A549 (cell line): ENCODE results near the gene RAB3IL1. TPM values are rescaled to one million over a fixed set of nuclear protein-coding genes. Genes with fewer than 3 reads are reported as not detected.

Source experiments
- ATAC-seq, 2 experiments: fragments of 200-7000 bp in 1 of 2; fragments of >200 bp in 1 of 2; cut with Nextera tagmentation in 1 of 2; cut with Tn5 transposase in 1 of 2; 3 replicates each; pipeline versions ENCODE4 v1.8.0 to v1.9.1; 2018 to 2020; ENCODE audit warnings: mild to moderate bottlenecking in 1 of 2, moderate library complexity in 1 of 2
- CTCF ChIA-PET: fragments of 300-600 bp; sonication (Branson Sonifier 250); formaldehyde crosslinking; extraction: SDS; loops from one replicate; lab custom pipeline; 2021; ENCODE audit warnings: antibody characterized with exemption, inconsistent platforms; lab: Yijun Ruan, JAX
- POLR2A ChIA-PET: fragments of 350-600 bp; formaldehyde crosslinking; extraction: SDS; loops from one replicate; lab custom pipeline; 2021; ENCODE audit warnings: antibody characterized with exemption, inconsistent platforms; lab: Yijun Ruan, JAX
- DNase-seq, 2 experiments: peaks; one replicate each; pipeline versions ENCODE4 v3.0.0 to v3.0.0-alpha.2; 2011 to 2016; ENCODE audit warnings: low read depth in 1 of 2, low spot score in 1 of 2
- FAIRE-seq: peaks from 2 replicates; lab custom pipeline; 2011; peaks lifted over from hg19 to GRCh38; lab: Jason Lieb, UNC
- H3K27ac ChIP-seq, 2 experiments: fragments of >200 bp; sonication (Bioruptor Twin); formaldehyde crosslinking; 3 replicates each; pipeline ENCODE4 v1.5.1; 2016 to 2017
- H3K4me1 ChIP-seq: fragments of >200 bp; sonication (Bioruptor Twin); formaldehyde crosslinking; 3 replicates; pipeline ENCODE4 v1.6.1; 2016
- H3K4me2 ChIP-seq: fragments of >200 bp; sonication (Bioruptor Twin); formaldehyde crosslinking; 3 replicates; pipeline ENCODE4 v1.6.1; 2016
- H3K4me3 ChIP-seq: fragments of >200 bp; sonication (Bioruptor Twin); formaldehyde crosslinking; 3 replicates; pipeline ENCODE4 v1.5.1; 2016
- H3K9me3 ChIP-seq: fragments of >200 bp; sonication (Bioruptor Twin); formaldehyde crosslinking; 3 replicates; pipeline ENCODE4 v1.6.1; 2016
- CEBPB ChIP-seq, 2 experiments: fragments of >200 bp in 1 of 2; sonication (Bioruptor Twin) in 1 of 2; formaldehyde crosslinking in 1 of 2; IDR thresholded peaks; 2 replicates each; pipeline ENCODE4 v1.6.1; 2012 to 2016
- CHD2 ChIP-seq: fragments of 150-350 bp; IDR thresholded peaks from 2 replicates; pipeline ENCODE4 v1.6.1; 2014; ENCODE audit warnings: low read length; ENCODE audit not compliant: partially characterized antibody
- EHF ChIP-seq: fragments of 250-450 bp; sonication (Bioruptor Pico); IDR thresholded peaks from 2 replicates; pipeline ENCODE4 v1.5.0; 2020; ENCODE audit warnings: mild to moderate bottlenecking
- FOSL2 ChIP-seq, 2 experiments: fragments of 450-650 bp in 1 of 2; fragments of >200 bp in 1 of 2; sonication (Bioruptor Twin) in 1 of 2; formaldehyde crosslinking; IDR thresholded peaks; 2 replicates each; pipeline versions ENCODE4 v1.5.0 to v1.6.1; 2016 to 2020; ENCODE audit warnings: mild to moderate bottlenecking in 1 of 2, moderate library complexity in 1 of 2
- GATA3 ChIP-seq: IDR thresholded peaks from 2 replicates; pipeline ENCODE4 v1.6.1; 2012; ENCODE audit warnings: borderline replicate concordance
- HDAC2 ChIP-seq: fragments of 200-600 bp; sonication (generic); IDR thresholded peaks from 2 replicates; pipeline ENCODE4 v1.6.1; 2016
- JUN ChIP-seq, 2 experiments: fragments of >200 bp; sonication (Bioruptor Twin); formaldehyde crosslinking; IDR thresholded peaks; 2 replicates in 1 of 2; 3 replicates in 1 of 2; pipeline ENCODE4 v1.6.1; 2016 to 2017
- KDM5A ChIP-seq: fragments of 200-600 bp; sonication (generic); IDR thresholded peaks from 2 replicates; pipeline ENCODE4 v1.6.1; 2016; ENCODE audit warnings: antibody characterized with exemption, mild to moderate bottlenecking
- MAFK ChIP-seq: fragments of 450-650 bp; IDR thresholded peaks from 2 replicates; pipeline ENCODE4 v1.6.1; 2014; ENCODE audit not compliant: partially characterized antibody
- MAZ ChIP-seq: fragments of 150-350 bp; IDR thresholded peaks from 2 replicates; pipeline ENCODE4 v1.6.1; 2014; ENCODE audit warnings: antibody characterized with exemption, low read depth, low read length, borderline replicate concordance
- NFE2L2 ChIP-seq: fragments of 150-350 bp; conservative IDR thresholded peaks from 2 replicates; pipeline ENCODE4 v1.6.1; 2014; ENCODE audit warnings: low read length
- NPAS2 ChIP-seq: fragments of 250-450 bp; sonication (Bioruptor Pico); IDR thresholded peaks from 2 replicates; pipeline ENCODE4 v1.8.0; 2022; ENCODE audit warnings: mild to moderate bottlenecking, moderate library complexity, borderline replicate concordance
- NR3C1 ChIP-seq: fragments of >200 bp; sonication (Bioruptor Twin); formaldehyde crosslinking; IDR thresholded peaks from 3 replicates; pipeline ENCODE4 v1.6.1; 2017
- RARB ChIP-seq: fragments of 250-450 bp; sonication (Bioruptor Pico); IDR thresholded peaks from 2 replicates; pipeline ENCODE4 v1.8.0; 2021; ENCODE audit warnings: mild to moderate bottlenecking, moderate library complexity
- SREBF2 ChIP-seq: fragments of 450-650 bp; IDR thresholded peaks from 2 replicates; pipeline ENCODE4 v1.6.1; 2014; ENCODE audit warnings: mild to moderate bottlenecking, moderate library complexity
- TP53 ChIP-seq: fragments of 250-450 bp; sonication (Bioruptor Pico); IDR thresholded peaks from 2 replicates; pipeline ENCODE4 v1.5.0; 2021; ENCODE audit warnings: mild to moderate bottlenecking, moderate library complexity
- ZFP36 ChIP-seq: fragments of 450-650 bp; IDR thresholded peaks from 2 replicates; pipeline ENCODE4 v1.6.1; 2014; ENCODE audit warnings: borderline replicate concordance; ENCODE audit not compliant: partially characterized antibody
- ZNF302 ChIP-seq: fragments of 250-450 bp; sonication (Bioruptor Pico); IDR thresholded peaks from 2 replicates; pipeline ENCODE4 v1.9.0; 2021; ENCODE audit warnings: inconsistent platforms, mild to moderate bottlenecking, moderate library complexity
- WGBS: methylation state at CpG from one replicate; pipeline ENCODE4 v1.1.6; 2017; ENCODE audit errors: missing lambda C conversion rate; 5-methylcytosine and 5-hydroxymethylcytosine counted together
- polyA plus RNA-seq, 4 experiments: library from polyadenylated mRNA; depleted of rRNA in 3 of 4; stranded (reverse); fragments of >200 nt; fragmentation: RNase III in 1 of 4; extraction: RNeasy Plus Mini Kit Qiagen cat#74134 plus additional on column Dnase treatment in 1 of 4; gene quantifications; 2 replicates in 3 of 4; 3 replicates in 1 of 4; pipeline ENCODE4 v1.2.3, GENCODE V29; 2011 to 2017
- TF ChIP-seq, protein P1 (sequence below): fragments of 250-450 bp; sonication (Bioruptor Pico); IDR thresholded peaks from 2 replicates; pipeline ENCODE4 v1.5.0; 2020; ENCODE audit warnings: low read depth, mild to moderate bottlenecking, moderate library complexity
- TF ChIP-seq, protein P2 (sequence below): fragments of >200 bp; sonication (Bioruptor Twin); formaldehyde crosslinking; IDR thresholded peaks from 3 replicates; pipeline ENCODE4 v1.6.1; 2016
- TF ChIP-seq, protein P3 (sequence below): fragments of 200-600 bp; sonication (generic); IDR thresholded peaks from 2 replicates; pipeline ENCODE4 v1.6.1; 2016; ENCODE audit warnings: antibody characterized with exemption, mild to moderate bottlenecking, moderate library complexity
- TF ChIP-seq, protein P4 (sequence below): fragments of 150-350 bp; IDR thresholded peaks from 2 replicates; pipeline ENCODE4 v1.6.1; 2014; ENCODE audit warnings: low read depth, mild to moderate bottlenecking, low read length

RAB3IL1 gene
- polyA plus RNA-seq, 2 of the 4 experiments (the other 2 are of a cell fraction), result 5.8 to 6.2 TPM

DNA sequence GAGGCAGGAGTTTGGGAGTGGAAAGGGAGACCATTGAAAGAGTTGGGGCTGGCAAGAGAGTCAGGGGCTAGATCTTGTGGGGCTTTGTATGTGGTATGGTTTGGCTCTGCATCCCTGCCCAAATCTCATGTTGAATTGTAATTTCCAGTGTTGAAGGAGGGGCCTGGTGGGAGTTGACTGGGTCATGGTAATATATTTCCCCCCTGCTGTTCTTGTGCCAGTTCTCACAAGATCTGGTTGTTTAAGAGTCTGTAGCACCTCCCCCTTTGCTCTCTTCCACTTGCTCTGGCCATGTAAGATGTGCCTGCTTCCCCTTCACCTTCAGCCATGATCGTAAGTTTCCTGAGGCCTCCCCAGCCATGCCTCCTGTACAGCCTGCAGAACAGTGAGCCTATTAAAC lies 10.1 kb upstream of the RAB3IL1 start (continued):
- no peak for TF ChIP-seq TP53 (CRISPR knock-in tag)
- TF ChIP-seq, protein P1, sequence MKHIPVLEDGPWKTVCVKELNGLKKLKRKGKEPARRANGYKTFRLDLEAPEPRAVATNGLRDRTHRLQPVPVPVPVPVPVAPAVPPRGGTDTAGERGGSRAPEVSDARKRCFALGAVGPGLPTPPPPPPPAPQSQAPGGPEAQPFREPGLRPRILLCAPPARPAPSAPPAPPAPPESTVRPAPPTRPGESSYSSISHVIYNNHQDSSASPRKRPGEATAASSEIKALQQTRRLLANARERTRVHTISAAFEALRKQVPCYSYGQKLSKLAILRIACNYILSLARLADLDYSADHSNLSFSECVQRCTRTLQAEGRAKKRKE (CRISPR knock-in tag), result no peak
- TF ChIP-seq NR3C1, result no peak

DNA sequence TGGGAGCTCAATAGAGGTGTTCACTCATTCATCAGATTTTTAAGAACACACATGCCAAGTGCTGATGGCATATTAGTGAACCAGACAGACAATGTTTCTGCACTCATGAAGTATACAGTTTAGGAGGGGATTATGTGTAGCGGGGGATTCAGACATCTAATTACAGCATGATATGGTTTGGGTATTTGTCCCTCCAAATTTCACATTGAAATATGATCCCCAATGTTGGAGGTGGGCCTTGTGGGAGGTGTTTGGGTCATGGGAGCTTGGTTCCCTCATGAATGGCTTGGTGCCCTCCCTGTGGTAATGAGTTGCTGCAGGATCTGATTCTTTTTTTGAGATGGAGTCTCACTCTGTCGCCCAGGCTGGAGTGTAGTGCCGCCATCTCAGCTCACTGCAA lies 8.9 kb upstream of the RAB3IL1 start:
- CTCF ChIA-PET, result interaction anchor here (0.9 to 6.1 kb wide), 6 partner anchors 8 to 155 kb away, joined by 4 to 60 read pairs (median 10); no protein-coding TSS in a partner anchor
- POLR2A ChIA-PET, result no interaction called here
- no peak overlapping the region for H3K4me2 ChIP-seq
- ATAC-seq (no peak), FAIRE-seq (no peak), DNase-seq (no peak)
- WGBS, result 95% methylated on average over 3 of the region's 3 CpGs
- peaks cover 15% of the 10 kb centered on the region for H3K4me1 ChIP-seq
- no peak overlapping the region for H3K27ac ChIP-seq
- H3K9me3 ChIP-seq, result no peaks in the 10 kb centered on the region
- TF ChIP-seq NR3C1, result no peak
- H3K4me3 ChIP-seq, result no peak overlapping the region

DNA sequence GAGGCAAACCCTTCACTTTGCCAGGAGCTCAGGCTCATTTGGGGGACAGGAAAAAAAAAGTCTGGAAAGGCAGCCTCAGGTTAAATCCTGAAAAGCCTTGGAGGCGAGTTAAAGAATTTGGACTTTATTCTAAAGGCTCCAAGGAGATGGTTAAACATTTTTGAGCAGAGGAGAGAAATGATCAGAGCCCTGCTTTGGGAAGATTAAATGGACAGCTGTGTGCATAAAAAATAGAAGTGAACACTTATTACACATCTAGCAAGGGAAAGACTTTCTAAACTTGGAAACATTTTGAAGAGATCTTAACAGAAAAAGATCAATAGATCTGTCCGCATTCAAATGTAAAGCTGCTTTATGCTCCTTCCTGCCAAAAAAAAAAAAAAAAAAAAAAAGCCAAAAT lies 8.4 kb upstream of the RAB3IL1 start:
- no peak for ATAC-seq

DNA sequence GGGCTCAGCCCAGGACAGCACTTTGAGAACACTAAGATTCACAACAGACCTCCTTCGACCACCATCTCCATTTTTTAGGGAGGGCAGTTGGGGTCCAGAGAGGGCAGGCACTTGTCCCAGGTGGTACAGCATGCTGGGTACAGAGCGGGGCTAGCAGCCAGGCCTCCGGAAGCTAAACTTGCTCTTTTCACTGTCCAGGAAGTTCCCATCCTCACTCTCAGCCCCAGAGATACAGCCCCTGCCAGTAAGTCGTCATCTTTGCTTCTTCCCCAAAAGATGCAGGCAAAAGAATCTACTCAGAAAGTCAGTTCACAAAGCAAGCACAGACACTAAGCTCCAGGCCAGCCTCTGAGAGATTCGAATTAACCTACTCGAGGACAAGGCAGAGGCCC lies 6.7 kb upstream of the RAB3IL1 start:
- Histone ChIP-seq H3K4me2 (0 out of 3 replicates have a peak overlapping the region, but pooled peaks have one; percentile 23), H3K9me3 (no peaks in the 10 kb centered on the region), H3K27ac (peak overlapping the region; percentile 31 to 53; a peak in 4 of 6 replicates), H3K4me3 (no peak overlapping the region), H3K4me1 (peaks cover 28% of the 10 kb centered on the region)
- FAIRE-seq (no peak), DNase-seq (no peak), ATAC-seq (no peak)
- CTCF ChIA-PET, result interaction anchor here (0.6 to 6.1 kb wide), 10 partner anchors 9 to 184 kb away, joined by 3 to 60 read pairs (median 4); no protein-coding TSS in a partner anchor
- TF ChIP-seq JUN (IDR thresholded peaks at IDR 0.05), result no peak
- TF ChIP-seq, protein P2, sequence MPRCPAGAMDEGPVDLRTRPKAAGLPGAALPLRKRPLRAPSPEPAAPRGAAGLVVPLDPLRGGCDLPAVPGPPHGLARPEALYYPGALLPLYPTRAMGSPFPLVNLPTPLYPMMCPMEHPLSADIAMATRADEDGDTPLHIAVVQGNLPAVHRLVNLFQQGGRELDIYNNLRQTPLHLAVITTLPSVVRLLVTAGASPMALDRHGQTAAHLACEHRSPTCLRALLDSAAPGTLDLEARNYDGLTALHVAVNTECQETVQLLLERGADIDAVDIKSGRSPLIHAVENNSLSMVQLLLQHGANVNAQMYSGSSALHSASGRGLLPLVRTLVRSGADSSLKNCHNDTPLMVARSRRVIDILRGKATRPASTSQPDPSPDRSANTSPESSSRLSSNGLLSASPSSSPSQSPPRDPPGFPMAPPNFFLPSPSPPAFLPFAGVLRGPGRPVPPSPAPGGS, result no peak
- TF ChIP-seq KDM5A, result no peak
- TF ChIP-seq, protein P3, sequence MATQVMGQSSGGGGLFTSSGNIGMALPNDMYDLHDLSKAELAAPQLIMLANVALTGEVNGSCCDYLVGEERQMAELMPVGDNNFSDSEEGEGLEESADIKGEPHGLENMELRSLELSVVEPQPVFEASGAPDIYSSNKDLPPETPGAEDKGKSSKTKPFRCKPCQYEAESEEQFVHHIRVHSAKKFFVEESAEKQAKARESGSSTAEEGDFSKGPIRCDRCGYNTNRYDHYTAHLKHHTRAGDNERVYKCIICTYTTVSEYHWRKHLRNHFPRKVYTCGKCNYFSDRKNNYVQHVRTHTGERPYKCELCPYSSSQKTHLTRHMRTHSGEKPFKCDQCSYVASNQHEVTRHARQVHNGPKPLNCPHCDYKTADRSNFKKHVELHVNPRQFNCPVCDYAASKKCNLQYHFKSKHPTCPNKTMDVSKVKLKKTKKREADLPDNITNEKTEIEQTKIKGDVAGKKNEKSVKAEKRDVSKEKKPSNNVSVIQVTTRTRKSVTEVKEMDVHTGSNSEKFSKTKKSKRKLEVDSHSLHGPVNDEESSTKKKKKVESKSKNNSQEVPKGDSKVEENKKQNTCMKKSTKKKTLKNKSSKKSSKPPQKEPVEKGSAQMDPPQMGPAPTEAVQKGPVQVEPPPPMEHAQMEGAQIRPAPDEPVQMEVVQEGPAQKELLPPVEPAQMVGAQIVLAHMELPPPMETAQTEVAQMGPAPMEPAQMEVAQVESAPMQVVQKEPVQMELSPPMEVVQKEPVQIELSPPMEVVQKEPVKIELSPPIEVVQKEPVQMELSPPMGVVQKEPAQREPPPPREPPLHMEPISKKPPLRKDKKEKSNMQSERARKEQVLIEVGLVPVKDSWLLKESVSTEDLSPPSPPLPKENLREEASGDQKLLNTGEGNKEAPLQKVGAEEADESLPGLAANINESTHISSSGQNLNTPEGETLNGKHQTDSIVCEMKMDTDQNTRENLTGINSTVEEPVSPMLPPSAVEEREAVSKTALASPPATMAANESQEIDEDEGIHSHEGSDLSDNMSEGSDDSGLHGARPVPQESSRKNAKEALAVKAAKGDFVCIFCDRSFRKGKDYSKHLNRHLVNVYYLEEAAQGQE, result no peak
- TF ChIP-seq NPAS2 (CRISPR knock-in tag), result no peak
- TF ChIP-seq RARB, result no peak
- no peak for TF ChIP-seq FOSL2 (IDR thresholded peaks at IDR 0.05)
- no peak for TF ChIP-seq FOSL2 (CRISPR knock-in tag; IDR thresholded peaks at IDR 0.05)
- no peak for TF ChIP-seq MAFK
- no peak for TF ChIP-seq EHF (CRISPR knock-in tag)
- TF ChIP-seq MAZ, result no peak
- no peak for TF ChIP-seq CEBPB (IDR thresholded peaks at IDR 0.05)
- no peak for TF ChIP-seq ZNF302 (CRISPR knock-in tag)
- WGBS, result 82% methylated on average over 6 of the region's 6 CpGs
- POLR2A ChIA-PET, result no interaction called here

More for the DNA sequence above, 8.4 kb upstream of the RAB3IL1 start:
- WGBS, result 80% methylated on average over 2 of the region's 2 CpGs
- peaks cover 15% of the 10 kb centered on the region for H3K4me1 ChIP-seq
- FAIRE-seq (no peak), DNase-seq (no peak)
- no peak for TF ChIP-seq ZFP36
- no peak for TF ChIP-seq HDAC2
- TF ChIP-seq, protein P4, sequence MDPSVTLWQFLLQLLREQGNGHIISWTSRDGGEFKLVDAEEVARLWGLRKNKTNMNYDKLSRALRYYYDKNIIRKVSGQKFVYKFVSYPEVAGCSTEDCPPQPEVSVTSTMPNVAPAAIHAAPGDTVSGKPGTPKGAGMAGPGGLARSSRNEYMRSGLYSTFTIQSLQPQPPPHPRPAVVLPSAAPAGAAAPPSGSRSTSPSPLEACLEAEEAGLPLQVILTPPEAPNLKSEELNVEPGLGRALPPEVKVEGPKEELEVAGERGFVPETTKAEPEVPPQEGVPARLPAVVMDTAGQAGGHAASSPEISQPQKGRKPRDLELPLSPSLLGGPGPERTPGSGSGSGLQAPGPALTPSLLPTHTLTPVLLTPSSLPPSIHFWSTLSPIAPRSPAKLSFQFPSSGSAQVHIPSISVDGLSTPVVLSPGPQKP, result no peak
- TF ChIP-seq GATA3, result no peak
- no peak for TF ChIP-seq NFE2L2
- TF ChIP-seq, protein P2, result no peak
- no peak for TF ChIP-seq SREBF2
- no peak for TF ChIP-seq CHD2
- TF ChIP-seq, protein P1 (CRISPR knock-in tag), result no peak
- TF ChIP-seq, all 56 proteins: peak for 0
- H3K27ac ChIP-seq, result no peak overlapping the region
- POLR2A ChIA-PET, result no interaction called here
- no peak overlapping the region for H3K4me2 ChIP-seq
- H3K9me3 ChIP-seq, result no peaks in the 10 kb centered on the region
- CTCF ChIA-PET, result interaction anchor here (0.6 to 6.1 kb wide), 9 partner anchors 9 to 181 kb away, joined by 3 to 60 read pairs (median 4); no protein-coding TSS in a partner anchor
- H3K4me3 ChIP-seq, result no peak overlapping the region
